Ovary (tissue), 9 donors: ENCODE measurements around the gene TTC7B. TPM values are rescaled to one million over a fixed set of nuclear protein-coding genes. Genes with fewer than 3 reads are reported as not detected.

Source experiments
- DNase-seq, 5 donors: peaks; one replicate each; pipeline ENCODE4 v3.0.0-alpha.2; 2019 to 2020
- H3K27ac ChIP-seq, 2 donors: fragments of 200-600 bp; one replicate each; pipeline versions ENCODE4 v1.5.1 to v1.8.0; 2019 to 2022
- H3K27me3 ChIP-seq: fragments of 200-600 bp; one replicate; pipeline ENCODE4 v1.8.0; 2022
- H3K36me3 ChIP-seq: fragments of 200-600 bp; sonication (generic); one replicate; pipeline ENCODE4 v1.5.1; 2019
- H3K4me1 ChIP-seq: one replicate; pipeline ENCODE4 v1.8.1; 2013; ENCODE audit warnings: mild to moderate bottlenecking, moderate library complexity; ENCODE audit not compliant: insufficient read depth
- H3K4me3 ChIP-seq: fragments of 200-600 bp; sonication (generic); one replicate; pipeline ENCODE4 v1.5.1; 2017
- H3K9me3 ChIP-seq, 2 donors: fragments of 200-600 bp in 1 of 2; sonication (generic) in 1 of 2; one replicate each; pipeline versions ENCODE4 v1.5.1 to v1.8.1; 2013 to 2019; ENCODE audit warnings: mild to moderate bottlenecking in 1 of 2, moderate library complexity in 1 of 2
- EP300 ChIP-seq: sonication (generic); formaldehyde crosslinking; IDR thresholded peaks from one replicate; pipeline ENCODE4 v1.6.1; 2017; ENCODE audit warnings: antibody characterized with exemption
- POLR2A ChIP-seq: fragments of 450-650 bp; IDR thresholded peaks from one replicate; pipeline ENCODE4 v1.6.1; 2017; ENCODE audit warnings: antibody characterized with exemption, mild to moderate bottlenecking, moderate library complexity
- WGBS, 3 donors: extraction: QIAGEN DNeasy Blood & Tissue Kit in 1 of 3; methylation state at CpG; one replicate each; pipeline versions ENCODE4 v1.1.5 to v1.1.7; 2013 to 2017; 5-methylcytosine and 5-hydroxymethylcytosine counted together
- intact Hi-C, 4 donors: fragments of 100-400 bp; cut with DNase I; formaldehyde crosslinking; loops; one replicate each; pipeline versions ENCODE4 v1.11.0 to v1.15.1; 2022 to 2023
- polyA plus RNA-seq, 2 donors: library from polyadenylated mRNA; stranded (reverse); fragments of 200-250 nt in 1 of 2; fragments of 350-450 nt in 1 of 2; fragmentation: Illumina TruSeq in 1 of 2; extraction: RNeasy Lipid Tissue Mini Kit (QIAGEN cat#74804) in 1 of 2; gene quantifications; one replicate each; pipeline ENCODE4 v1.2.3, GENCODE V29; 2013 to 2014
- total RNA-seq, 7 donors: library from RNA; depleted of rRNA in 2 of 7; stranded (reverse); fragments of >200 nt in 2 of 7; fragmentation: NEBNext Ultra II Directional in 3 of 7; extraction: Animal tissue kit (Norgen Biotek cat#: 25700) in 3 of 7; gene quantifications; one replicate each; pipeline versions ENCODE4 v1.1.0 to v1.2.4, GENCODE V29; 2016 to 2023
- TF ChIP-seq, protein P1 (sequence below), 3 donors: fragments of 450-650 bp in 2 of 3; fragments of 200-600 bp in 1 of 3; IDR thresholded peaks; one replicate each; pipeline versions ENCODE4 v1.5.1 to v1.8.0; 2016 to 2022; ENCODE audit warnings: antibody characterized with exemption in 3 of 3, mild to moderate bottlenecking in 1 of 3
- donor health status: DM: no; HTN: no; CAD: no; lungs with moderate emphysema.
- donor health status: DM: no; HTN: no; CAD: no.
- donor health status: Bipolar disorder and iron deficiency.
- donor health status: DM: yes; HTN: yes; CAD: no.
- donor health status: DM: no; HTN: no; CAD: no.
- donor health status: DM: yes; HTN: yes; CAD: no.

TTC7B gene
- total and polyA plus RNA-seq, 9 donors: 18.2 to 39.5 (median 34.2) TPM

DNA sequence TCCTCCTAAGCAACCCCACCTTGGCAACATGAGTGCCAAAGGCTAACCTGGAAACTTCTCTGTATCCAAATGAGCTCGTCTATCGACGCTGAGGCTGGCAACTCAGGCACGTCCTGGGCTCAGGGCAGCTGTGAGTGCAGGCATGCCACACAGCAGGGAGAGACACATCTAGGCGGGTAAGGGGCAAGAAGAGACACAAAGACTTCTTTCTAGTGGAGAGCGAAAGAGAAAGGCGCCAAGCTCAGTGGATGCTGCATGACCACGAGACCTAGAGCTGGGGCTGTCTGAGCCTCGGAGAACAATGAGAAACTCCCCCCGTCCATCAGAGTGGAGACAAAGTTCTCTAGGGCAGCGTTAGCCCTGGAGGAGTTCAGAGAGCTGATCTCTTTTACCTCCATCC, 249.0 kb downstream of the TTC7B start:
- H3K27ac ChIP-seq: no peak overlapping the region
- no peaks in the 10 kb centered on the region for H3K36me3 ChIP-seq
- no peaks in the 10 kb centered on the region for H3K9me3 ChIP-seq
- WGBS, 3 donors: 94 to 96% (median 95%) methylated on average over 11 of the region's 11 CpGs
- TF ChIP-seq EP300 (no peak), POLR2A (no peak)
- TF ChIP-seq, protein P1, sequence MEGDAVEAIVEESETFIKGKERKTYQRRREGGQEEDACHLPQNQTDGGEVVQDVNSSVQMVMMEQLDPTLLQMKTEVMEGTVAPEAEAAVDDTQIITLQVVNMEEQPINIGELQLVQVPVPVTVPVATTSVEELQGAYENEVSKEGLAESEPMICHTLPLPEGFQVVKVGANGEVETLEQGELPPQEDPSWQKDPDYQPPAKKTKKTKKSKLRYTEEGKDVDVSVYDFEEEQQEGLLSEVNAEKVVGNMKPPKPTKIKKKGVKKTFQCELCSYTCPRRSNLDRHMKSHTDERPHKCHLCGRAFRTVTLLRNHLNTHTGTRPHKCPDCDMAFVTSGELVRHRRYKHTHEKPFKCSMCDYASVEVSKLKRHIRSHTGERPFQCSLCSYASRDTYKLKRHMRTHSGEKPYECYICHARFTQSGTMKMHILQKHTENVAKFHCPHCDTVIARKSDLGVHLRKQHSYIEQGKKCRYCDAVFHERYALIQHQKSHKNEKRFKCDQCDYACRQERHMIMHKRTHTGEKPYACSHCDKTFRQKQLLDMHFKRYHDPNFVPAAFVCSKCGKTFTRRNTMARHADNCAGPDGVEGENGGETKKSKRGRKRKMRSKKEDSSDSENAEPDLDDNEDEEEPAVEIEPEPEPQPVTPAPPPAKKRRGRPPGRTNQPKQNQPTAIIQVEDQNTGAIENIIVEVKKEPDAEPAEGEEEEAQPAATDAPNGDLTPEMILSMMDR (IDR thresholded peaks at IDR 0.05): no peak
- no peaks in the 10 kb centered on the region for H3K4me1 ChIP-seq
- intact Hi-C loops: no loop called here
- no peaks in the 10 kb centered on the region for H3K27me3 ChIP-seq
- no peak for DNase-seq
- H3K4me3 ChIP-seq: no peak overlapping the region

DNA sequence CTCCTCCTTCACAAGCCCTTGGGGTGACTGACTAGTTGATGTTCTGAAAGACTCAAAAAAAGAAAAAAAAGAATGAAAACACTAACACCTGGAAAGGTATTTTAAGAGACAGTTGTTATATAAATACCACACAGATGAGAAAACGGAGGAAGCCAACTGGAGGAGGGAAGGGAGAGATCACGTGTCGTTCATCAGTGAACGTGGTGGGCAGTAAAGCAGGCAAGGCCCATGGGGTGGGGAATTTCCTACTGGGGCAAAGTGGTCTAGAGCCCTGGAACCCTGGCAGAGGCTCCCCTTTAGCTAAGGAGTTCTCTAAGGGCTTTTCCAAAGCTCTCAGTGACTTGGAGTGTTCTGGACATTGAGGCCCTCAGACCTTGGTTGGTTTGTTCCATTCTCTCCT, 249.7 kb downstream of the TTC7B start:
- H3K4me1 ChIP-seq: no peaks in the 10 kb centered on the region
- H3K27ac ChIP-seq: no peak overlapping the region

DNA sequence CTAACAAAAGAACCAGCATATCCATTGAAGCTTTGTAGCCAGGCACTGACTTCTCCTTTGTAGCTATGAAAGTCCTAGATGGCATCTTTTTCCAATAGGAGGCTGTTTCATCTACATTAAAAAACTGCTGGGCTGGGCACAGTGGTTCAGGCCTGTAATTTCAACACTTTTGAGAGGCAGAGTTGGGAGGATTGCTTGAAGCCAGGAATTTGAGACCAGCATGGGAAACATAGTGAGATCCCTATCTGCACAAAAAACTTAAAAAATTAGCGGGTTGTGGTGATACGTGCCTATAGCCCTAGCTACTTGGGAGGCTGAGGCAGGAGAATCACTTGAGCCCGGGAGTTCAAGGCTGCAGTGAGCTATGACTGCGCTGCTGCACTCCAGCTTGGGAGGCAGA, 251.7 kb downstream of the TTC7B start:
- no peak overlapping the region for H3K27ac ChIP-seq
- TF ChIP-seq POLR2A (no peak), EP300 (no peak)
- TF ChIP-seq, protein P1 (IDR thresholded peaks at IDR 0.05): no peak
- H3K27me3 ChIP-seq: no peaks in the 10 kb centered on the region
- DNase-seq: no peak
- H3K4me3 ChIP-seq: no peak overlapping the region
- no peaks in the 10 kb centered on the region for H3K4me1 ChIP-seq
- intact Hi-C loops: no loop called here
- no peaks in the 10 kb centered on the region for H3K36me3 ChIP-seq
- WGBS, 3 donors: 95 to 98% (median 96%) methylated on average over 4 of the region's 4 CpGs
- H3K9me3 ChIP-seq: no peaks in the 10 kb centered on the region

More for the DNA sequence above, 249.7 kb downstream of the TTC7B start:
- intact Hi-C loops: no loop called here
- no peak for DNase-seq
- TF ChIP-seq EP300 (no peak), POLR2A (no peak)
- TF ChIP-seq, protein P1 (IDR thresholded peaks at IDR 0.05): no peak
- H3K9me3 ChIP-seq: no peaks in the 10 kb centered on the region
- no peaks in the 10 kb centered on the region for H3K36me3 ChIP-seq
- no peak overlapping the region for H3K4me3 ChIP-seq
- no peaks in the 10 kb centered on the region for H3K27me3 ChIP-seq
- WGBS, 3 donors: 79 to 97% (median 90%) methylated on average over 4 of the region's 4 CpGs

DNA sequence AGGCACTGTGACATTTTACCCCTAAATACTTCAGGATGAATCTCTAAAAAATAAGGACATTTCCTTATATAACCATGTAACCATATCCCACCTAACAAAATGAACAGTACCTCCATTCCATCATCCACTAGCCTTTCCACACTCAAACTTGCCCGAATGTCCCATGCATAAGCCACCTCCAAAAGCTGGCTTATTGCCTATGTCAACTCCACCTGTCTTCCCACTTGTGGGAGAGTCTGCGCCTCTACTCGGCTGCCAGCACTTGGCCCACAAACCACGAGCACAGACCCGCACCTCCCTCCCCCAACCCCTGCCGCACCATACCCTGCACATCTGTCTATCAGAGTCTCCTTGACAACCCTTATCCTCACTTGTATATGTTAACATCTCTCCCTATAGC, 253.6 kb downstream of the TTC7B start:
- Histone ChIP-seq H3K9me3 (no peaks in the 10 kb centered on the region), H3K4me3 (no peak overlapping the region), H3K36me3 (no peaks in the 10 kb centered on the region), H3K27ac (no peak overlapping the region), H3K27me3 (no peaks in the 10 kb centered on the region), H3K4me1 (no peaks in the 10 kb centered on the region)
- no peak for DNase-seq
- intact Hi-C loops: no loop called here
- 91 to 93% (median 92%) methylated on average over 6 of the region's 6 CpGs for WGBS, 3 donors
- TF ChIP-seq, protein P1 (IDR thresholded peaks at IDR 0.05): no peak
- TF ChIP-seq EP300 (no peak), POLR2A (no peak)

DNA sequence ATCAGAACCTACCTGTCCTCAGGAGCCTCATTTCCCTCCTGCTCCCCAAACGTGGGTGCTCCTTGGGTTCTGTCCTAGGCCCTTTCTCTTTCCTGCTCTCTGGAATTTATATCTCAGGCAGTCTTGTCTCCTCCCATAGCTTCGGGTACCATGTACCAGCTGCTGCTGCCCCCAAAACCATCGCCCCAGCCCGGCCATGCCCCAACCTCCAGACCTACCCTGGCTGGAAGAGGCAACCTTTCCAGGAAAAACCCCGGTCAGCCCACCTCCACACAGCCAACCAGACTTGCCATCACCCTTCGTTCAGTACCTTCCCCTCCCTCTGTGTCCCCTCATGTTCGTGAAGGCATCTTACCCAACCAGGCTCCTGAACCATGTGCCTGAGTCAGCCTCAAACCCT, 254.3 kb downstream of the TTC7B start:
- intact Hi-C loops: no loop called here
- Histone ChIP-seq H3K27me3 (no peaks in the 10 kb centered on the region), H3K36me3 (no peaks in the 10 kb centered on the region), H3K9me3 (no peaks in the 10 kb centered on the region), H3K4me3 (no peak overlapping the region), H3K27ac (no peak overlapping the region), H3K4me1 (no peaks in the 10 kb centered on the region)
- TF ChIP-seq, protein P1 (IDR thresholded peaks at IDR 0.05): no peak
- no peak for TF ChIP-seq EP300
- no peak for TF ChIP-seq POLR2A
- no peak for DNase-seq
- WGBS, 3 donors: 94% methylated on average over 7 of the region's 7 CpGs
